HG02852 (cell line): Measurements from ENCODE around the gene CACNA1S.
A peak's percentile ranks its signal among the peaks of the same experiment; 100 is the strongest.

Experiments used
- ATAC-seq: cut with Tn5 transposase; IDR thresholded peaks from one replicate; pipeline ENCODE4 v1.9.1; 2021; ENCODE audit warnings: mild to moderate bottlenecking, moderate library complexity; ENCODE audit not compliant: unreplicated experiment

Gene CACNA1S

GRCh38 chr1:201039418-201039817, 72.8 kb downstream of the CACNA1S start:
- no peak for ATAC-seq

DNA sequence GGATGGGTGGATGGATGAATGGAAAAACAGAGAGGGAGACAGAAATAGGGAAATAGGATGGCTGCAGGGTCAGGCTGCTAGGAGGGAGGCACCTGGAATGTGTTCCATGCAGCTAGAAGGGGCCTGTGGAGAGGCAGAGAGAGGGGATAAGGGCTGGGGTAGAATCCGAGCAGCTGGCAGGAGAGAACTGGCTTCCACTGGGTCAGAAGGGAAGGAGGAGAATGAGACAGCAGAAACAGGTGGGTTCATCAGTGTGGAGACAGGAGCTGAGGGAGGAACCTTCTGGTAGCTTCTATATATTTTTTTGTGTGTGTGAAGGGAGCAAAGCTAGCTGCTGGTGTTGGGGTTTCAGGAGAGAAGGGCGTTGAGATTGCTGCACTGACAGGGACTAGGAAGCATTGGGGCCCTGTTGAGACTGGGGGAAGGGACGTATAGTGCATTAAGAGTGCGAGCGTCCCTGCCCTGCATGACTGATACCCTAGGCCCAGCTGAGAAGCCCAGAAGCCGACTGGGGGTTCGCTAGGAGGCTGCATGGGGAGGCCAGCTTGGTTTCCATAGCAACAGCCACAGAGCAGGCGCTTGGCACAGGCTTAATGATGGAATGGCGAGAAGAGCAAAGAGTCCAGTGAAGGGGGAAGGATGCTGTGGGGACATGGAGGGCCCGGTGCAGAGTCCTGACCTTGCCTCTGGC, 73.9 kb downstream of the CACNA1S start:
- no peak for ATAC-seq

- ATAC-seq: no peak
Measured at GRCh38 chr1:201036188-201036842, 75.9 kb downstream of the CACNA1S start.

- ATAC-seq: no peak
Measured at GRCh38 chr1:201034671-201035070, 77.6 kb downstream of the CACNA1S start.

GRCh38 chr1:201032408-201032807, 79.8 kb downstream of the CACNA1S start:
- no peak for ATAC-seq

GRCh38 chr1:201028461-201028889, 83.8 kb downstream of the CACNA1S start:
- ATAC-seq: no peak

DNA sequence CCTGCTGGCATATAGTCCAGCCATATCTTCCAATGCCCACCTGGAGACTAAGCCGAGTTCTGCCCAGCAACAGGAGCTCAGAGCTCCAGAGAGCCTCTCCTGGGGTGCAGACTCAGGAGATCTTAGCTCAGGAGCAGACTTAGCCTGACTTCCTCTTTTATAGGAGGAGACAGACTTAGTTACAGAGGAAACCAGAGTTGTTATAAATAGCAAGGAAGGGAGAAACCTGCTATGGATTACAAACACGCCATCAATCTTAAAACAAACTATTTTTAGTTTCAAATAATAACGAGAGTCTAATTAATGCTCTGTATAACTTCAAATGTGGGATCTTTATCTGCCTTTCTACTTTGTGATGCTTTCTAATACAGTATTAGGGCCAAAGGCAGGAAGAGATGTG, 85.4 kb downstream of the CACNA1S start:
- ATAC-seq: no peak

GRCh38 chr1:201026234-201026633, 86.0 kb downstream of the CACNA1S start:
- no peak for ATAC-seq

DNA sequence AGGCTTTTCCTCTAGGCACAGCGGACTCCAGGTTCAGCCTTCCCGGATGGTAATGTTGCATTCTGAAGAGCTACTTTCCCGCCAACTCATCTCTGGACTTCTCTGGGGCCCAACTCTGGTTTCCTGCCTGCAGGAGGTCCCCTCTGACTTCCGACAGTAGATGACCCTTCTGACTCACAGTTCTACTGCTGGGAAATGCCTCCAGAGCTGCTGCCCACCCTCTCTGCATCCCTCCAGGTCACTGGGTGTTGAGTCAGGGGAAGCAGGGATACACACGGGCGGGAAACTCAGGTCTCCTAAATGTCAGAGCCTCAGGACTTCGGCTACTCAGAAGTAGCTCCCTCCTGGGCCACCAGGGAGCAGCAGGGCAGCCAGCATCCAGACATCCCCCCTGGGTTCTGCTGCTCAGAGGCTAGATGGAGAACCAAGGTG, 86.6 kb downstream of the CACNA1S start:
- peak; percentile 21 for ATAC-seq

GRCh38 chr1:201024625-201024998, 87.6 kb downstream of the CACNA1S start:
- ATAC-seq: no peak

- ATAC-seq: no peak
Measured at GRCh38 chr1:201023920-201024624, 88.2 kb downstream of the CACNA1S start.

- ATAC-seq: peak; percentile 57
Measured at GRCh38 chr1:201023517-201023902, 88.7 kb downstream of the CACNA1S start, which contains the start of gene KIF21B. Gene KIF21B (minus strand): TSS chr1:201023714. CDS start chr1:201023383, 331 bp downstream.

DNA sequence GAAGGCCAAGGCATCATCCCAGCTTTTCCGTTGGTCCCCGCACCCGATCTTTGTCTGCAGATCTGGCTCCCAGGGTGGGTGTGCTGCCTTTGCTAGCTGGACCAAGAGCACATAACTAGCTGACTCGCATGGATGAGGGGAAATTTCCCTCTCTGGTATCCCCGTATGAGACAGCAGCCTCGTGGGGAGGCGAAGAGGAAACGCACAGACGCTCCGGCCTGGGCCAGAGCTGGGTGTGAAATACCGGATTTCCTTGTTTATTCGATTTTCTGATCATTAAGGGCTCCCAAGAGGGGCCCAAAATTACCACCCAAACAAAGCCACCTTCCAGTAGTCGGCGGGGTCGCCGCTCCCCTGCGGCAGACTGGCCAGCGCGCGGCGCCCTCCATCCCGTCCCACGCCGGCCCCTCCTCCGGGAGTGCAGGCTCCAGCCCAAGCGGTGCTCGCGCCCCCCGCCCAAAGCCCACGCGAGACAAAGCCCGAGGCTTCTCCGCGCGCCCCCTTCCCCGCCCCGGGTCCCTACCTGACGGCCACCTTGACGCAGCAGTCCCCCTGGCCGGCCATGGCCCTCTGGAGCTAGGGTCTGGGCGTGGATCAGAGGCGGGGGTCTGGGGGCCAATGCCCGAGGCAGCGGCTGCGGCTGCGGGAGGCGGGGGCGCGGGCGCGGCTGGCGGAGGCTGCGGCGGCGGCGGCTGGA, 89.3 kb downstream of the CACNA1S start:
- no peak for ATAC-seq

DNA sequence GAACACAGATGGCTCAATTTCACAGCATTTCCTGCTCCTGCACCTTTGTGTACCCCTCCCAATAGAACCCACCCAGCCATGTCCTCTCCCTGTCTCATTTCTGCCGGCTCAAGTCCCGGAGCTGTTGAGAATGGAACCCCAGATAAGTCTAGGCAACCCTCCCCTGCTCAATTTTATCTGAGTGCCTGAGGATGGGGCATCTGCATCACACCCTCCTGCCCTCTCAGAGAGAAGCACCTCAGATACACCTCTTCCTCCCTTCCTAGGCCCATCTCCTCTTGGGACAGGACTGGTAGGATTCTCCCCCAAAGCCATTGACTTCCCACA, 89.8 kb downstream of the CACNA1S start:
- no peak for ATAC-seq

DNA sequence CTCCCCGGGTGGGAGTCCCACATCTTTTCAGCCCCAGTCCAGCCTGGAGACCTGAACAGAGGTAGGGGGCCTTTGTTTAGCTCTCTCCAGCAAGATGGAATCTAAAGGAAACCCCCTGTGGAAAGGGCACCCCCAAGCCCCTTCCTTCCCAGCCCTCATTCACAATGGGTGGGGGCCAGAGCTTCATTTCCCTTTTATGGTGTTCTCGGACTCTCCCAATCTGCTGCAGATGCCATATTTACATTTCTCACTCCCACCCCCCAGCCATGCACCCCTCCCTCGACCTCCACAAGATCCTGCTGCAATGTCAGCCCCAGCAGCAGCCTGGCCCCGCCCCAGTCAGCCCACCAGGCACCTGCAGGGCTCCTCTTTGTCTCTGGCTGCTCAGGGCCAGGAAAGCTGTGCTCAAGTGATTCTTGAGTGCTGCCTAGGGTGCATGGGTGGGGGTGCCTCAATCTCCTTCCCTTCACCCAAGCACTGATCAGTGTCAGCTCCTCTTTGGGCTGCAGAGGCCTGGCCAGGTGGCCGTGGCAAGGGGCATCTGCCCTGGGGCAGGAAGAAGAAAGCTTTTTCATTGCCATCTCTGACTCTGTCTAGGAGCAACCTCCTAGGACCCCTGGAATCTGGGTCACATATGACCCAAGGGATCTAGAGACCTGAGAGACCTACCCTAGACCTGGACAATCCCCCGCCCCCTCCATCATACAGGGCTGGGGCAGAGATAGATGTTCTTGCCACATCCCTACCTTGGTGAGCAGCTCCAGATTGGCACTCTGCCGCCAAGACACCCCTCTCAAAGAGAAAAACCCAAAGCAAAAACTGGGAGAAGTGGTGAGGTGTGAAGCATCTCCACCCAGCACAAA, 90.4 kb downstream of the CACNA1S start:
- no peak for ATAC-seq

DNA sequence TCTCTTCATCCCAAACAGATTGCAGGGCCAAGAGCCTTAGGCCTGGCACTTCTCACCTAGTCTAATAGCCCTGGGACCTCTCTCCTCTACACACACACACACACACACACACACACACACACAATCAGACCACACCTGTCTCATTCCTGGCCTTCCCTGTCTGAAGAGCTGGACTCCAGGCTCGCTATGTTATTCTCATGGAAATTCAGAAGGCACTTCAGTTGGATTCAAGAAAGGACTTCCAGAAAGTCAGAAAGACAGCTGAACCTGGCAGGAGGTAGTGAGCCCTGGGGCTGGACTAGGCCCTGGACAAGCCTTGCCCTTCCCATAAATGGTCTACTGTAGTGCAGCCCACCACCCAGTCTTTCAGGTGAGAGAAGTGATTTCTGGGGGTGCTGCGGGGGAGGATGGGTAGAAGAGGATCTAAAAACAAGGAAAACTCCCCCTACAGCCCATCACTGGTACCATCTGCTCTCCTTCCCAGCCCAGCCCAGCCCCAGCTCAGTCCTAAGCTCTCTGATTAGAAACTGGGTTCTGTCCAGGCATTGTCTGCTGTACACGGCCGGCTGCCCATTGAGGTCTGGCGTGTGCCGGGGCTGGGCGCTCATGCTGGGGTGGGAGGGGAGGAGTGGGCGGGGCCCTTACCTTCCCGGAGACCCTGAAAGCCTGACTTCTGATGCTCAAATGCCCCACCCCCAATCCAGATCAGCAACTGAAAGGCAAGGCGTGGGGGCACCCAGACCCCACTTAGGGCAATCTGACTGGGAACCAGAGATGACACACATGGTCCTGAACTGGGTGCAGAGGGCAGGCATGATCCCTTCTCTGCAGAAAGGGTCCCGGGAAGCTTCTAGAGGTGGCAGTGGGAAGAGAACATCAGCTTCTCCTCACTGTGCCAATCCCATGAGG, 91.3 kb downstream of the CACNA1S start:
- no peak for ATAC-seq

DNA sequence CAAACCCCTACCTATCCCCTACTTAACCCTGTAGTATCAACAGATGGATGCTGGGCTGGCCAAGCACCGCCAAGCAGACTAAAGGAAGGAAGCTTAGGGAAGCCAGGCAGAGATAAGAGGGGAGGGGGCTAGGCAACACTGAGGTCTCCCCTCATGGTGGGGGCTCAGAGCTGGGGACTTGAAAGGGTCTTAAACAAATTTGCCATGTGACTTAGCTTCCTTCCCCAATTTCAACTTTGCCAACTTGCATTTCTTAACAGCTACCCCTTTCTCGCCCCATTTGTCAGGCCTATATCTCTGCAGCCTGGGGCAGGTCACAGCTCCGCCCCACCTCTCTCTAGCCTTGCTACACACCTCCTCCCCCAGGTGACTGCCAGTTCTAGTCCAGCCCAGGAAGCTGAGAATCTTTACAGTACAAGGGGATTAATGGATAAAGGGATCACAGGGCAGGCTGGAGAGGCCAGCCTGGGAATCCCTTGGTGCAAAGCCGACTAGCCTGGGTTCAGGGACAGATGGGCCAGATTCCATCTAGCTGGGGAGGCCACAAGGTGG, 92.1 kb downstream of the CACNA1S start:
- no peak for ATAC-seq

DNA sequence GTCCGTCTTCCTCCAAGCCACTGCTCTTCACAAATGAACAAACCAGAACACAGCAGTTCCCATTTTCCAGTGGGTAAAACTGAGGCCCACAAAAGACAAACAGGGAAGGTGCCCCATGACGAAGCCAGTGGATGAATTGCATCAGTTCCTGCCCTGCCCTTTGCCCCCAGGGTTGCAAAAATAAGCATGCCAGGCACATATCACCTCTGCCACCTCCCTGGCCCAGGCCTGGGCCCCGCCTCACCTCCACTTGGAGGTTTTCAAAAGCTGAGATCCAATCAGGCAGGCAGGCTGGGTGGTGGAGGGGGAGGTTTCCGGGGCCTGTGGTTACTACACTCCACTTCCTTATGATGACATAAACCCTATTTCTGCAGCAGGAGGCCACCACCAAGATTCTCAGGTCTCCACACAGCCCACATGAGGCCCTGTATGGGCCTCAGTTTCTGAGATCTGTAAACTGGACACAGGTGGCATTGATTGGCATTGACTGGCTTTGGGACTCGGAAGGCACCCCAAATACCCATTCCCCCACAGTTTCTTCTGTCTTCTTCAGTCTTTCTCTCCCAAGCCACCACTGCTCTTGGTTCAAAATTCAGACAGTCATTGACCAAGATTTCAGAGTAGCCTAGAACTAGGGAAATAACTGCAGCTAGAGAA, 92.8 kb downstream of the CACNA1S start:
- ATAC-seq: peak; percentile 65

GRCh38 chr1:201017828-201018163, 94.4 kb downstream of the CACNA1S start:
- ATAC-seq: no peak
